22Rv1 (cell line): Measurements from ENCODE around the gene IMMP2L.

Source experiments
- H3K27ac ChIP-seq: fragments of 450-650 bp; 2 replicates; pipeline ENCODE4 v1.5.1; 2017
- CTCF ChIP-seq: fragments of 450-650 bp; IDR thresholded peaks from 2 replicates; pipeline ENCODE4 v1.5.1; 2017; ENCODE audit warnings: mild to moderate bottlenecking
- ZFX ChIP-seq: fragments of 450-650 bp; IDR thresholded peaks from 2 replicates; pipeline ENCODE4 v1.6.1; 2017; ENCODE audit warnings: antibody characterized with exemption, borderline replicate concordance

The IMMP2L gene

GRCh38 chr7:111554086-111554485 is 8.2 kb downstream of the IMMP2L start:
- H3K27ac ChIP-seq: no peak overlapping the region
- no peak for TF ChIP-seq CTCF
- TF ChIP-seq ZFX: no peak

- TF ChIP-seq ZFX (no peak), CTCF (no peak)
- peak overlapping the region; percentile 47 for H3K27ac ChIP-seq
These were observed 21.2 kb downstream of the IMMP2L start for GRCh38 chr7:111541067-111541466.

- TF ChIP-seq ZFX (no peak), CTCF (no peak)
- peak overlapping the region; percentile 47 for H3K27ac ChIP-seq
These were observed 22.0 kb downstream of the IMMP2L start for GRCh38 chr7:111540199-111540815.

GRCh38 chr7:111537134-111537533 is 25.2 kb downstream of the IMMP2L start:
- TF ChIP-seq CTCF: no peak
- TF ChIP-seq ZFX: no peak

GRCh38 chr7:111535142-111535870 is 27.0 kb downstream of the IMMP2L start:
- TF ChIP-seq ZFX: no peak
- no peak for TF ChIP-seq CTCF
- H3K27ac ChIP-seq: no peak overlapping the region

More at GRCh38 chr7:111537134-111537533, 25.2 kb downstream of the IMMP2L start:
- no peak overlapping the region for H3K27ac ChIP-seq

- TF ChIP-seq CTCF (no peak), ZFX (no peak)
- peak overlapping the region; percentile 22 for H3K27ac ChIP-seq
These were observed 29.7 kb downstream of the IMMP2L start for GRCh38 chr7:111532625-111533024.

GRCh38 chr7:111531993-111532392 is 30.3 kb downstream of the IMMP2L start:
- TF ChIP-seq CTCF (no peak), ZFX (no peak)
- H3K27ac ChIP-seq: no peak overlapping the region
